ENCODE measurements around the gene ASCC1.

ASCC1 gene

GRCh38 chr10:72061491-72061890, 154.6 kb downstream of the ASCC1 start:
- no peaks in the 10 kb centered on the region for H3K36me3 ChIP-seq (ENCODE audit: insufficient read depth, insufficient read length, low read length)
- no peaks in the 10 kb centered on the region for H3K27me3 ChIP-seq (ENCODE audit: insufficient read depth, insufficient read length)
- H3K9me3 ChIP-seq (ENCODE audit: insufficient read depth, low read length) = no peaks in the 10 kb centered on the region
- DNase-seq (ENCODE audit: low read depth, low spot score) = no peak
- peaks cover 15% of the 10 kb centered on the region for H3K4me1 ChIP-seq (ENCODE audit: insufficient read depth, insufficient read length)
- no peak overlapping the region for H3K4me3 ChIP-seq (ENCODE audit: insufficient read length, low read depth)
- TF ChIP-seq YY1 (IDR thresholded peaks at IDR 0.05; ENCODE audit: insufficient read depth, insufficient read length) (no peak), ZNF274 (IDR thresholded peaks at IDR 0.05; ENCODE audit: low read depth, low read length) (no peak), SUZ12 (IDR thresholded peaks at IDR 0.05; ENCODE audit: extremely low read depth, insufficient read depth, insufficient read length) (no peak)
- no peak overlapping the region for H3K9ac ChIP-seq (ENCODE audit: insufficient read length, low read depth)

GRCh38 chr10:72059843-72060822, 155.9 kb downstream of the ASCC1 start:
- H3K4me1 ChIP-seq (ENCODE audit: insufficient read depth, insufficient read length) = peaks cover 15% of the 10 kb centered on the region
- no peak for DNase-seq (ENCODE audit: low read depth, low spot score)
- no peaks in the 10 kb centered on the region for H3K36me3 ChIP-seq (ENCODE audit: insufficient read depth, insufficient read length, low read length)
- no peak overlapping the region for H3K9ac ChIP-seq (ENCODE audit: insufficient read length, low read depth)
- TF ChIP-seq ZNF274 (IDR thresholded peaks at IDR 0.05; ENCODE audit: low read depth, low read length) = no peak
- no peak for TF ChIP-seq SUZ12 (IDR thresholded peaks at IDR 0.05; ENCODE audit: extremely low read depth, insufficient read depth, insufficient read length)
- TF ChIP-seq YY1 (IDR thresholded peaks at IDR 0.05; ENCODE audit: insufficient read depth, insufficient read length) = no peak
- no peak overlapping the region for H3K4me3 ChIP-seq (ENCODE audit: insufficient read length, low read depth)
- H3K27me3 ChIP-seq (ENCODE audit: insufficient read depth, insufficient read length) = no peaks in the 10 kb centered on the region
- no peaks in the 10 kb centered on the region for H3K9me3 ChIP-seq (ENCODE audit: insufficient read depth, low read length)

- Histone ChIP-seq H3K9me3 (ENCODE audit: insufficient read depth, low read length) (no peaks in the 10 kb centered on the region), H3K4me3 (ENCODE audit: insufficient read length, low read depth) (no peak overlapping the region), H3K36me3 (ENCODE audit: insufficient read depth, insufficient read length, low read length) (no peaks in the 10 kb centered on the region), H3K27me3 (ENCODE audit: insufficient read depth, insufficient read length) (no peaks in the 10 kb centered on the region), H3K4me1 (ENCODE audit: insufficient read depth, insufficient read length) (peaks cover 15% of the 10 kb centered on the region), H3K9ac (ENCODE audit: insufficient read length, low read depth) (no peak overlapping the region)
- no peak for DNase-seq (ENCODE audit: low read depth, low spot score)
- TF ChIP-seq SUZ12 (IDR thresholded peaks at IDR 0.05; ENCODE audit: extremely low read depth, insufficient read depth, insufficient read length) = no peak
- TF ChIP-seq ZNF274 (IDR thresholded peaks at IDR 0.05; ENCODE audit: low read depth, low read length) = no peak
- no peak for TF ChIP-seq YY1 (IDR thresholded peaks at IDR 0.05; ENCODE audit: insufficient read depth, insufficient read length)
Measured at GRCh38 chr10:72058989-72059842, 156.9 kb downstream of the ASCC1 start.

GRCh38 chr10:72058347-72058898, 157.7 kb downstream of the ASCC1 start:
- Histone ChIP-seq H3K36me3 (ENCODE audit: insufficient read depth, insufficient read length, low read length) (no peaks in the 10 kb centered on the region), H3K27me3 (ENCODE audit: insufficient read depth, insufficient read length) (no peaks in the 10 kb centered on the region), H3K9me3 (ENCODE audit: insufficient read depth, low read length) (no peaks in the 10 kb centered on the region), H3K4me1 (ENCODE audit: insufficient read depth, insufficient read length) (peaks cover 15% of the 10 kb centered on the region), H3K9ac (ENCODE audit: insufficient read length, low read depth) (no peak overlapping the region), H3K4me3 (ENCODE audit: insufficient read length, low read depth) (no peak overlapping the region)
- TF ChIP-seq YY1 (IDR thresholded peaks at IDR 0.05; ENCODE audit: insufficient read depth, insufficient read length) (no peak), ZNF274 (IDR thresholded peaks at IDR 0.05; ENCODE audit: low read depth, low read length) (no peak), SUZ12 (IDR thresholded peaks at IDR 0.05; ENCODE audit: extremely low read depth, insufficient read depth, insufficient read length) (no peak)
- DNase-seq (ENCODE audit: low read depth, low spot score) = no peak

- Histone ChIP-seq H3K27me3 (ENCODE audit: insufficient read depth, insufficient read length) (no peaks in the 10 kb centered on the region), H3K36me3 (ENCODE audit: insufficient read depth, insufficient read length, low read length) (no peaks in the 10 kb centered on the region), H3K4me3 (ENCODE audit: insufficient read length, low read depth) (no peak overlapping the region), H3K9ac (ENCODE audit: insufficient read length, low read depth) (no peak overlapping the region), H3K4me1 (ENCODE audit: insufficient read depth, insufficient read length) (peaks cover 12% of the 10 kb centered on the region), H3K9me3 (ENCODE audit: insufficient read depth, low read length) (no peaks in the 10 kb centered on the region)
- no peak for DNase-seq (ENCODE audit: low read depth, low spot score)
- TF ChIP-seq SUZ12 (IDR thresholded peaks at IDR 0.05; ENCODE audit: extremely low read depth, insufficient read depth, insufficient read length) = no peak
- no peak for TF ChIP-seq ZNF274 (IDR thresholded peaks at IDR 0.05; ENCODE audit: low read depth, low read length)
- no peak for TF ChIP-seq YY1 (IDR thresholded peaks at IDR 0.05; ENCODE audit: insufficient read depth, insufficient read length)
Measured at GRCh38 chr10:72056932-72057751, 158.9 kb downstream of the ASCC1 start.

- Histone ChIP-seq H3K9me3 (ENCODE audit: insufficient read depth, low read length) (no peaks in the 10 kb centered on the region), H3K4me1 (ENCODE audit: insufficient read depth, insufficient read length) (peaks cover 4% of the 10 kb centered on the region), H3K36me3 (ENCODE audit: insufficient read depth, insufficient read length, low read length) (no peaks in the 10 kb centered on the region), H3K27me3 (ENCODE audit: insufficient read depth, insufficient read length) (no peaks in the 10 kb centered on the region), H3K4me3 (ENCODE audit: insufficient read length, low read depth) (no peak overlapping the region), H3K9ac (ENCODE audit: insufficient read length, low read depth) (no peak overlapping the region)
- DNase-seq (ENCODE audit: low read depth, low spot score) = no peak
- TF ChIP-seq SUZ12 (IDR thresholded peaks at IDR 0.05; ENCODE audit: extremely low read depth, insufficient read depth, insufficient read length) (no peak), YY1 (IDR thresholded peaks at IDR 0.05; ENCODE audit: insufficient read depth, insufficient read length) (no peak), ZNF274 (IDR thresholded peaks at IDR 0.05; ENCODE audit: low read depth, low read length) (no peak)
Measured at GRCh38 chr10:72056113-72056512, 160.0 kb downstream of the ASCC1 start.

All from NT2/D1 (cell line).